GM21786 (cell line): Measurements from ENCODE around the gene ATG13.
"Not testable (repeated sequence)": the region's sequence is repeated elsewhere in the genome, so short reads cannot be mapped to it uniquely, and the experiment has no call there.

Experiments
- ATAC-seq: cut with Tn5 transposase; IDR thresholded peaks from one replicate; pipeline ENCODE4 v1.9.1; 2021; ENCODE audit not compliant: unreplicated experiment

Gene ATG13

GRCh38 chr11:46642627-46643335 is 25.4 kb downstream of the ATG13 start:
- no peak for ATAC-seq

- ATAC-seq = no peak
Measured at GRCh38 chr11:46643531-46643930, 26.2 kb downstream of the ATG13 start.

- no peak for ATAC-seq
Measured at GRCh38 chr11:46643986-46644385, 26.6 kb downstream of the ATG13 start.

GRCh38 chr11:46649180-46649738 is 31.9 kb downstream of the ATG13 start:
- ATAC-seq = no peak

- ATAC-seq = no peak
Measured at GRCh38 chr11:46655631-46656030, 38.3 kb downstream of the ATG13 start.

GRCh38 chr11:46657186-46657585 is 39.8 kb downstream of the ATG13 start:
- ATAC-seq = no peak

- no peak for ATAC-seq
Measured at GRCh38 chr11:46658259-46658658, 40.9 kb downstream of the ATG13 start.

- ATAC-seq = no peak
Measured at GRCh38 chr11:46659908-46660307, 42.6 kb downstream of the ATG13 start.

GRCh38 chr11:46661836-46662235 is 44.5 kb downstream of the ATG13 start:
- no peak for ATAC-seq

- ATAC-seq = no peak
Measured at GRCh38 chr11:46662366-46662765, 45.0 kb downstream of the ATG13 start.

GRCh38 chr11:46663277-46663940 is 46.1 kb downstream of the ATG13 start:
- no peak for ATAC-seq

- no peak for ATAC-seq
Measured at GRCh38 chr11:46664612-46665011, 47.3 kb downstream of the ATG13 start.

- ATAC-seq = no peak
Measured at GRCh38 chr11:46665356-46665755, 48.0 kb downstream of the ATG13 start.

- no peak for ATAC-seq
Measured at GRCh38 chr11:46666516-46666915, 49.2 kb downstream of the ATG13 start.

GRCh38 chr11:46667043-46667481 is 49.7 kb downstream of the ATG13 start:
- ATAC-seq = no peak

GRCh38 chr11:46668480-46669085 is 51.2 kb downstream of the ATG13 start:
- no peak for ATAC-seq

- no peak for ATAC-seq
Measured at GRCh38 chr11:46669711-46670139, 52.4 kb downstream of the ATG13 start.

- ATAC-seq = not testable (repeated sequence)
Measured at GRCh38 chr11:46670521-46670920, 53.2 kb downstream of the ATG13 start.

- ATAC-seq = no peak
Measured at GRCh38 chr11:46671958-46672315, 54.6 kb downstream of the ATG13 start.

- no peak for ATAC-seq
Measured at GRCh38 chr11:46672381-46672839, 55.1 kb downstream of the ATG13 start.

- no peak for ATAC-seq
Measured at GRCh38 chr11:46673713-46674462, 56.5 kb downstream of the ATG13 start.
